Panc1 (cell line): ENCODE data around the gene COL5A1.

ENCODE experiments used
- POLR2AphosphoS5 ChIP-seq: IDR thresholded peaks from 2 replicates; pipeline ENCODE4 v1.6.1; 2012; ENCODE audit warnings: mild to moderate bottlenecking, low read depth, low read length, moderate library complexity
- SIN3A ChIP-seq: IDR thresholded peaks from 2 replicates; pipeline ENCODE4 v1.6.1; 2012; ENCODE audit warnings: low read depth, mild to moderate bottlenecking, low read length, moderate library complexity, borderline replicate concordance; ENCODE audit not compliant: insufficient read depth

- no peak for TF ChIP-seq SIN3A
- TF ChIP-seq POLR2AphosphoS5: no peak
Measured at GRCh38 chr9:134753191-134753590, 111.6 kb downstream of the COL5A1 start.
